Measurements from ENCODE around the gene GALNT9. TPM values are rescaled to one million over a fixed set of nuclear protein-coding genes. Genes with fewer than 3 reads are reported as not detected.

GALNT9 gene
- total RNA-seq, 2 donors from 2014 or later, result 4.0 to 10.8 TPM

DNA sequence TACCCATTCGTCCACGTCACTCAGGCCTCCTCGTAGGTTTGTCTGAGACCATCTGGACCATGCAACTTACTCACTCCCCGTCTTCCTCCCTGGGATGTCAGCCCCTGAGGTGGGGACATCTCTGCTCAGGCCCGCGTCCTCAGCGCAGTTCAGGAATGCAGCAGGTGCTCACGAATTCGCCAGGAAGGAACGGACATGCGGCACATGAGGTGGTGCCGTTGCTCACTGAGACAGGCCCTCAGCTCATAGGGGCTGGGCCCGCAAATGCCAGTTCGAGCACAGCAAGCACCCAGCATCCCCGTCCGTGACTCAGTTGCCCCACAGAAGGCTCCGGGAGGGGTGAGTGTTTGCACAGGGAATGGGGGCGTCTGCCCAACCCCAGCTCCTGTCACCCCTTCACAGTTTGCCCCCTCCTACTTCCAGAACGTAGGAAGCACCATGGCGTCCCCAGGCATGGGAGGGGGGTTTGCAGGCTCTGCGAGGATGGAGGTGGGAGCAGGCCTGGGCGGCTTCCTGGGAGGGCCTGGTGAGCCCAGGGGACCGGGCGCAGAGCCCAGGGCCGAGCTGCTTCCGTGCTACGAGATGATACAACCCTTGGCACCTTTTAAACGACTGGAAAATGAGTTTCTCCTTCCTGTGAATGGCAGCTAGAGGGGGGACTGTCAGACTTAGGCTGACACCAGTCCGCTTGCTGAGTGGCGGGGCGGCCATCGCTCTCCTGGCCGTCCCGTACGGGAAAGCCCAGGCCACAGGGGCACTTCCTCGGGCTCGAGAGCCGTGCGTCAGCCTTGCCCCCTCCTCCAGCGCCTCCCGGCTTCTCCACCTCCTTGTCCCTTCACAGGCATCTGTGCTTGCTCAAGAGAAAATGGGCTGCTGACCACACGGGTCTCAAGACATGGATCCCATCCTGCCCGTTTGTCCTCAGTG, 6.9 kb downstream of the GALNT9 start:
- no peaks in the 10 kb centered on the region for H3K9me3 ChIP-seq
- DNase-seq (ENCODE audit: low spot score), result no peak
- no peaks in the 10 kb centered on the region for H3K36me3 ChIP-seq
- H3K27me3 ChIP-seq, result no peaks in the 10 kb centered on the region
- no peak overlapping the region for H3K27ac ChIP-seq
- H3K4me1 ChIP-seq, result peaks cover 0 to 5% of the 10 kb centered on the region in 2 donors
- no peak overlapping the region for H3K4me3 ChIP-seq
- TF ChIP-seq, protein P1, sequence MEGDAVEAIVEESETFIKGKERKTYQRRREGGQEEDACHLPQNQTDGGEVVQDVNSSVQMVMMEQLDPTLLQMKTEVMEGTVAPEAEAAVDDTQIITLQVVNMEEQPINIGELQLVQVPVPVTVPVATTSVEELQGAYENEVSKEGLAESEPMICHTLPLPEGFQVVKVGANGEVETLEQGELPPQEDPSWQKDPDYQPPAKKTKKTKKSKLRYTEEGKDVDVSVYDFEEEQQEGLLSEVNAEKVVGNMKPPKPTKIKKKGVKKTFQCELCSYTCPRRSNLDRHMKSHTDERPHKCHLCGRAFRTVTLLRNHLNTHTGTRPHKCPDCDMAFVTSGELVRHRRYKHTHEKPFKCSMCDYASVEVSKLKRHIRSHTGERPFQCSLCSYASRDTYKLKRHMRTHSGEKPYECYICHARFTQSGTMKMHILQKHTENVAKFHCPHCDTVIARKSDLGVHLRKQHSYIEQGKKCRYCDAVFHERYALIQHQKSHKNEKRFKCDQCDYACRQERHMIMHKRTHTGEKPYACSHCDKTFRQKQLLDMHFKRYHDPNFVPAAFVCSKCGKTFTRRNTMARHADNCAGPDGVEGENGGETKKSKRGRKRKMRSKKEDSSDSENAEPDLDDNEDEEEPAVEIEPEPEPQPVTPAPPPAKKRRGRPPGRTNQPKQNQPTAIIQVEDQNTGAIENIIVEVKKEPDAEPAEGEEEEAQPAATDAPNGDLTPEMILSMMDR (IDR thresholded peaks at IDR 0.05), result no peak

DNA sequence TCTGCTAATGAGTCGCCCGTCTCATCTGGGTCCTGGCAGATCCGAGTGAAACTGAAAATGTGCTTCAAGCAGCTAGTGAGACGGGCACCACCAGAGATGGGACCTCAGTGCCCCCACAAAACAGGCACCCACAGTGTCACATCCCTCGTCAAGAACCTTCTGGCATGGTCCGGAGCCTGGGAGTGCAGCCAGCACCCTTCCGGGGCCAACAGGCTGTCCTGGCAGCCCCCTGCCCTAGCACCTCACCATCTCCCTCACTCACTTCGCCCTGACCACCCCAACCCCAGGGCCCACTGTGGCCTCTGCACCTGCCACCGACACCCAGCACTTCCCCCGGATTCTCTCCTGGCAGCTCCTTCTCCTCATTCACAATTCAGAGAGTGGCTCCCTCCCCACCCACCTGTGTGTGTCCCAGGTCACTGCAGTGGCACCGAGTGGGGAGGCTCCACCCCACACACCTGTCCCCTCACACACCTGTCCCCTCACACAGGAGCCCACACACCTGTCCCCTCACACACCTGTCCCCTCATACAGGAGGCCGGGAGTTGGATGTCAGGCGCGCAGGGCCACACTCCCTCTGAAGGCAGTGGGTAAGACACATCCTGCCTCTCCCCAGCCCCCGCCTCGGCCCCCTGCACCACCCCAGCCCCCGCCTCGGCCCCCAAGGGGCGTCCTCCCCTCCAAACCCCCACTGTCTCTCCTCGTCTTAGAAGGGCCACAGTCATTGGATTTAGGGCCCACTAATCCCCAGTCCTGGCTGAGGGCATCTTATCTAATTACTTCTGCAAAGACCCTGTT, 7.9 kb downstream of the GALNT9 start:
- H3K4me3 ChIP-seq, result no peak overlapping the region
- no peak for DNase-seq (ENCODE audit: low spot score)
- H3K27ac ChIP-seq, result no peak overlapping the region
- H3K9me3 ChIP-seq, result no peaks in the 10 kb centered on the region
- H3K36me3 ChIP-seq, result no peaks in the 10 kb centered on the region
- TF ChIP-seq, protein P1 (IDR thresholded peaks at IDR 0.05), result no peak
- no peaks in the 10 kb centered on the region for H3K27me3 ChIP-seq
- no peaks in the 10 kb centered on the region for H3K4me1 ChIP-seq

- DNase-seq (ENCODE audit: low spot score), result no peak
- Histone ChIP-seq H3K36me3 (no peaks in the 10 kb centered on the region), H3K9me3 (no peaks in the 10 kb centered on the region), H3K27me3 (no peaks in the 10 kb centered on the region), H3K27ac (no peak overlapping the region), H3K4me1 (no peaks in the 10 kb centered on the region), H3K4me3 (no peak overlapping the region)
- TF ChIP-seq, protein P1 (IDR thresholded peaks at IDR 0.05), result no peak
Observed at GRCh38 chr12:132320767-132321211, 8.6 kb downstream of the GALNT9 start.

GRCh38 chr12:132319991-132320570, 9.3 kb downstream of the GALNT9 start:
- no peaks in the 10 kb centered on the region for H3K4me1 ChIP-seq
- no peaks in the 10 kb centered on the region for H3K27me3 ChIP-seq
- H3K36me3 ChIP-seq, result no peaks in the 10 kb centered on the region
- H3K27ac ChIP-seq, result no peak overlapping the region
- no peak overlapping the region for H3K4me3 ChIP-seq
- no peaks in the 10 kb centered on the region for H3K9me3 ChIP-seq
- TF ChIP-seq, protein P1 (IDR thresholded peaks at IDR 0.05), result no peak
- DNase-seq (ENCODE audit: low spot score), result no peak

- DNase-seq (ENCODE audit: low spot score), result no peak
- Histone ChIP-seq H3K27ac (no peak overlapping the region), H3K4me3 (no peak overlapping the region), H3K9me3 (no peaks in the 10 kb centered on the region), H3K27me3 (no peaks in the 10 kb centered on the region), H3K36me3 (no peaks in the 10 kb centered on the region), H3K4me1 (no peaks in the 10 kb centered on the region)
- TF ChIP-seq, protein P1 (IDR thresholded peaks at IDR 0.05), result no peak
Observed at GRCh38 chr12:132319359-132319950, 9.9 kb downstream of the GALNT9 start.
